Measurements from ENCODE around the gene PRKCA. TPM values are rescaled to one million over a fixed set of nuclear protein-coding genes. Genes with fewer than 3 reads are reported as not detected.

The PRKCA gene
- total RNA-seq, 1 donor from 2014 or later, result 29.0 TPM

DNA sequence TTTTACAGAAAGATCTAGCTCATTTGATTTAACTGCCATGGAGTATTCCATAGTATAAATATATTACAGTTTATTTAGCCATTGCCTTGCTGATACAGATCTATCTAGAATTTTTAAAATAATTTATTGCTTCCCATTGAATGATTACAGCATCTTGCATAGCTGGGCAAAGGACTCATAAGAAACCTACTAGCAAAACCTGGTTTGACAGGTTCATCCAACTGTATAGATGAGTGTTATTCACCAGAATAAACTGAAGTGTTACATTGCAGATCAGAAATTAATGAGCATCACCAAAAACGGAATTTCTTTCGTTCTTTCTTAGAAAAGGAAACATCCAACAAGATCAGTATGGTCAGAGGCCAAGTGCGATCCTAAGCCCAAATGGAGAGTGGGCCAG lies 330.3 kb downstream of the PRKCA start:
- Histone ChIP-seq H3K27me3 (ENCODE audit: low read depth) (no peaks in the 10 kb centered on the region), H3K4me3 (no peak overlapping the region), H3K4me1 (no peaks in the 10 kb centered on the region), H3K27ac (no peak overlapping the region), H3K36me3 (no peaks in the 10 kb centered on the region), H3K9me3 (no peaks in the 10 kb centered on the region)
- ATAC-seq, result no peak
- no peak for DNase-seq
- TF ChIP-seq, protein P1, sequence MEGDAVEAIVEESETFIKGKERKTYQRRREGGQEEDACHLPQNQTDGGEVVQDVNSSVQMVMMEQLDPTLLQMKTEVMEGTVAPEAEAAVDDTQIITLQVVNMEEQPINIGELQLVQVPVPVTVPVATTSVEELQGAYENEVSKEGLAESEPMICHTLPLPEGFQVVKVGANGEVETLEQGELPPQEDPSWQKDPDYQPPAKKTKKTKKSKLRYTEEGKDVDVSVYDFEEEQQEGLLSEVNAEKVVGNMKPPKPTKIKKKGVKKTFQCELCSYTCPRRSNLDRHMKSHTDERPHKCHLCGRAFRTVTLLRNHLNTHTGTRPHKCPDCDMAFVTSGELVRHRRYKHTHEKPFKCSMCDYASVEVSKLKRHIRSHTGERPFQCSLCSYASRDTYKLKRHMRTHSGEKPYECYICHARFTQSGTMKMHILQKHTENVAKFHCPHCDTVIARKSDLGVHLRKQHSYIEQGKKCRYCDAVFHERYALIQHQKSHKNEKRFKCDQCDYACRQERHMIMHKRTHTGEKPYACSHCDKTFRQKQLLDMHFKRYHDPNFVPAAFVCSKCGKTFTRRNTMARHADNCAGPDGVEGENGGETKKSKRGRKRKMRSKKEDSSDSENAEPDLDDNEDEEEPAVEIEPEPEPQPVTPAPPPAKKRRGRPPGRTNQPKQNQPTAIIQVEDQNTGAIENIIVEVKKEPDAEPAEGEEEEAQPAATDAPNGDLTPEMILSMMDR (IDR thresholded peaks at IDR 0.05), result no peak
- intact Hi-C loops (cut with DNase I), result no loop called here

DNA sequence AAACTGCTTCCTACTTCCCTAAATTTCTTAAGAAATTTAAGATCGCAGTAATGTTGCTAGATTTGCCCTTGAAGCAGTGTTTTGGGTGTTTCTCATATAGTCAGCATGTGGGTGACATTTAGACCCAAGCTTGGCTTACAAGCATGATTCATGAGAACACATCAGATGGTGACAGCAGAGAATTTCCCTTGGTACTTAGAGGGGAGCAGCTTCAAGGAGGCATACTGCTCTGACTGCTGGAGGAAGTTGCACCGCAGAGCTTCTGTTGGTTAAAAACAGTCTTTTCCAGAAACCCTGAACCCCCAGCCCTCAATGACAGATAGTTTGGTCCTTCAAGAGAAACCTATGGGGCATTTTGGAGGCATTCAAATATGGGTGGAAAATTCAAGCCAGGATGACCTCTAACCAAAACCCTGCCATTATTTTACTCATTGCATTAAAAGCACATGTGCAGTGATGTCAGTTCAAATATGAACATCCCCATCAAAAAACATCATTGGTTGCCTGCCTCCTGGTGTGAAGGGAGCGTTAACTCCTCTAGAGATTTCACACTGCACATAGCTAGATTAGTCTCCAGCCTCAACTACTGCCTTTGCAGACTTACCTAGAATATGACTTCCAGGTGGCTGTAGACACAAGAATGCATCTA lies 331.0 kb downstream of the PRKCA start:
- Histone ChIP-seq H3K9me3 (no peaks in the 10 kb centered on the region), H3K27me3 (ENCODE audit: low read depth) (no peaks in the 10 kb centered on the region), H3K36me3 (no peaks in the 10 kb centered on the region), H3K4me3 (no peak overlapping the region), H3K27ac (no peak overlapping the region), H3K4me1 (no peaks in the 10 kb centered on the region)
- ATAC-seq (no peak), DNase-seq (no peak)
- TF ChIP-seq, protein P1 (IDR thresholded peaks at IDR 0.05), result no peak
- intact Hi-C loops (cut with DNase I), result no loop called here

DNA sequence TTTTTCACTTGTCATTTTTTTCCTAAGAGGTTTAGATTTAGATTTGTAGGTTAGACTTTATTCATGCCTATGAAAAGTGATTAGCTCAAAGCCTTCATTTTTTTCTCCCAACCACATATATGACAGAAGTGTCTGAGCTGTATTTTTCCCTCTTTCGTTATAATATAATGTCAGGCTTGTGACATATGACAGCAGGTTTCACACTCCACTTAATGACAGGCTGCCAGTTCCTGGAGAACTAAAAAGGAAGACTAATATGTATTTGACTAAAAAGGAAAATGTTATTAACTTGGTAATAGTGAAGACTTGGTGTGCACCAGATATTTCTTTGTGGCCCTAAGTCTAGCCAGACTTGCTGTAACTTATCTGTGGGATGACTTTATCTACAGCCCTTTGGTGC lies 331.8 kb downstream of the PRKCA start:
- TF ChIP-seq, protein P1 (IDR thresholded peaks at IDR 0.05), result no peak
- H3K4me1 ChIP-seq, result no peaks in the 10 kb centered on the region
- no peak overlapping the region for H3K27ac ChIP-seq
- DNase-seq (no peak), ATAC-seq (no peak)
- H3K9me3 ChIP-seq, result no peaks in the 10 kb centered on the region
- H3K4me3 ChIP-seq, result no peak overlapping the region
- intact Hi-C loops (cut with DNase I), result no loop called here
- no peaks in the 10 kb centered on the region for H3K36me3 ChIP-seq
- no peaks in the 10 kb centered on the region for H3K27me3 ChIP-seq (ENCODE audit: low read depth)

DNA sequence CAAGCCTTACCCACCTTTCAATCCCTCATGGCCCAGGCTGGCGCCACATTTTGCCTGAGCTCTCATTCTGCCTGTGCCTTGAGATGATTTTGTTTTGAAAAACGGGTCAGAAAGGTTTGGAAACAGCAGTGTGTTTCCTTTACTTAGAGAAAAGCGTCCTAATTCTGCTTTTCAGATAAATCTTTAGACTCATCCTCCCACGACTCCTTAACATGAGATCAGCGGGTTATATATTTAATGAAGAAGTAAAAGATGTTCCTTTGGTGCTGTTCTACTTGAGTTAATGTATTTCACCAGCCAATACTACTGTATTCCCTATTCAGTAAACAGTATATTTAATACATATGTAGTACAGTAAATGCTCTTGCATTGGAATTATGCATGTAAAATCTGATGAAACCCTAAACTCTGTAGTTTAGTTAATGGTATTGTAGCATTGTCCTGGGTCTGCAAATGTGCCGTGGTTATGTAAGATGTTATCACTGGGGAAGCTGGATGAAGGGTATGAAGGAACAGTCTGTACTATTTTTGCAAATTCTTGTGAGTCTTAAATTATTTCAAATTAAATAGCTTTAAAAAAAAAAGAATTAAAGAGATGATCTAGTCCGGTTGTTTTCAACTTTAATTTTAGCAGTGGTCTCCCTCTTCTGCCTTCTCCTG lies 333.1 kb downstream of the PRKCA start:
- H3K4me1 ChIP-seq, result no peaks in the 10 kb centered on the region
- TF ChIP-seq, protein P1 (IDR thresholded peaks at IDR 0.05), result no peak
- H3K36me3 ChIP-seq, result no peaks in the 10 kb centered on the region
- DNase-seq, result no peak
- intact Hi-C loops (cut with DNase I), result no loop called here
- H3K9me3 ChIP-seq, result no peaks in the 10 kb centered on the region
- no peaks in the 10 kb centered on the region for H3K27me3 ChIP-seq (ENCODE audit: low read depth)
- no peak for ATAC-seq
- no peak overlapping the region for H3K4me3 ChIP-seq
- no peak overlapping the region for H3K27ac ChIP-seq

DNA sequence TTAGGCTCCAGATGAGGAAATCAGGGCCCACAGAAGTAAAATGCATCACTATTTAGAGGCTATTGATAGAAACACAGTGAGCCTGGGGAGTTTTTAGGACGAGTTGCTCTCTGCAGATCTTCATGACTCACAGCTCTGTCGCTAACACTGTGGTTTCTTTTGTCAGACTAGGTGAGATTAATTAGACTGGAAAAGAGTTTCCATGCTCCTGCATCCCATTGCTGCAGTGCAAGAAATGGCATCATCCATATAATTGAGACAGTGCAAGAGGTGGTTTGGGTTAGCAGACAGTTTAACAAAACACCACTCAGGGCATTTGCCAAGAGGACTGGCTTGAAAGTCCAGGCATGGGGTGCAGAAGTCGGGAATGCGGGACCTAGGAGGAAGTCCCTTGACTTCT lies 333.7 kb downstream of the PRKCA start:
- Histone ChIP-seq H3K27me3 (ENCODE audit: low read depth) (no peaks in the 10 kb centered on the region), H3K36me3 (no peaks in the 10 kb centered on the region), H3K4me3 (no peak overlapping the region), H3K9me3 (no peaks in the 10 kb centered on the region), H3K27ac (no peak overlapping the region), H3K4me1 (no peaks in the 10 kb centered on the region)
- intact Hi-C loops (cut with DNase I), result no loop called here
- DNase-seq, result no peak
- TF ChIP-seq, protein P1 (IDR thresholded peaks at IDR 0.05), result no peak
- no peak for ATAC-seq
